ENCODE data around the gene GPN3. TPM values are rescaled to one million over a fixed set of nuclear protein-coding genes. Genes with fewer than 3 reads are reported as not detected.

The GPN3 gene
- total RNA-seq, 1 experiment from 2014 or later, result 31.8 TPM

DNA sequence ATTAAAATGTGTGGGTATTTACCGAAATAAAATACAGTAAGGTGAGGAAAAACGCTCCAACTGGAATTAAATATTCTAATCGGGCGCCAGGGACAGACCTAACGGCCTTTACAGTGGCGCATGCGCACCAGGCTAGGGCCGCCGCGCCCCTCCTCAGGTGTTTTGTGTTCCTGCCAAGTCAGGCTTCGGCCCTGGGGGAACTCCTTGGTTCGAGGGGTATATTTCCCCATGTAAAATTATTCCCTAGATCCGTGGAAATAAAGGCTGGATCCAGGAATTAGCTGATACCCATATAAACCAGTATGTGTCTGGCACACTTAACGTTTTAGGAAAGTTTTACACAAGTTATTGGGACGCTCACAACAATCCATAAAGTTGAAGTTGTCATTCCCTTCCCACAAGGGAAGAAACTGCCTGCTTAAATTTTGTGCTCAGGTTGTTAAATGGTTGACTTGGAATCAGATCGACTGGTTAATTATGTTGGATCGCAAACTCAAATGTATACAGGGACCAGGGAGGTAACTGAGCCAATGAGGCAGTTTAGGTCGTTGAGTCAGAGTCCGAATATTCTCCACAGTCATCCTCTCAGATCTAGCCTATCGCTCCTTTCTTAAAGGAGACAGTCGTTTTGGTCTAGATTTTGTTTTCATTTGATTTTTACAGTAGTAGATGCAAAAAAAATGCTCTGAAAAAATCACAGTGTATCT is 63.9 kb downstream of the GPN3 start:
- H3K27me3 Mint-ChIP-seq (ENCODE audit: unreplicated experiment), result peaks cover 4% of the 10 kb centered on the region
- peak; percentile 85 for DNase-seq
- H3K4me3 Mint-ChIP-seq (ENCODE audit: low read depth, unreplicated experiment), result peak overlapping the region; percentile 98
- CTCF ChIA-PET, result interaction anchor here (2.0 kb wide), 1 partner anchor 27 kb away, joined by 18 read pairs; no protein-coding TSS in a partner anchor
- no peaks in the 10 kb centered on the region for H3K4me1 Mint-ChIP-seq (ENCODE audit: low read depth, unreplicated experiment)
- H3K27ac Mint-ChIP-seq (ENCODE audit: unreplicated experiment), result peak overlapping the region; percentile 99
- intact Hi-C loops (cut with micrococcal nuclease; ENCODE audit: unreplicated experiment), result no loop called here
- TSS peak; percentile 63 for BruUV-seq (replicated peaks)
- peaks cover 24% of the 10 kb centered on the region for H3K36me3 Mint-ChIP-seq (ENCODE audit: insufficient read depth, unreplicated experiment)
- TF ChIP-seq, protein P1, sequence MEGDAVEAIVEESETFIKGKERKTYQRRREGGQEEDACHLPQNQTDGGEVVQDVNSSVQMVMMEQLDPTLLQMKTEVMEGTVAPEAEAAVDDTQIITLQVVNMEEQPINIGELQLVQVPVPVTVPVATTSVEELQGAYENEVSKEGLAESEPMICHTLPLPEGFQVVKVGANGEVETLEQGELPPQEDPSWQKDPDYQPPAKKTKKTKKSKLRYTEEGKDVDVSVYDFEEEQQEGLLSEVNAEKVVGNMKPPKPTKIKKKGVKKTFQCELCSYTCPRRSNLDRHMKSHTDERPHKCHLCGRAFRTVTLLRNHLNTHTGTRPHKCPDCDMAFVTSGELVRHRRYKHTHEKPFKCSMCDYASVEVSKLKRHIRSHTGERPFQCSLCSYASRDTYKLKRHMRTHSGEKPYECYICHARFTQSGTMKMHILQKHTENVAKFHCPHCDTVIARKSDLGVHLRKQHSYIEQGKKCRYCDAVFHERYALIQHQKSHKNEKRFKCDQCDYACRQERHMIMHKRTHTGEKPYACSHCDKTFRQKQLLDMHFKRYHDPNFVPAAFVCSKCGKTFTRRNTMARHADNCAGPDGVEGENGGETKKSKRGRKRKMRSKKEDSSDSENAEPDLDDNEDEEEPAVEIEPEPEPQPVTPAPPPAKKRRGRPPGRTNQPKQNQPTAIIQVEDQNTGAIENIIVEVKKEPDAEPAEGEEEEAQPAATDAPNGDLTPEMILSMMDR (IDR thresholded peaks at IDR 0.05; ENCODE audit: unreplicated experiment), result no peak
- H3K9me3 Mint-ChIP-seq (ENCODE audit: low read depth, unreplicated experiment), result no peaks in the 10 kb centered on the region

GRCh38 chr12:110403146-110403975 is 64.7 kb downstream of the GPN3 start, which contains the start of gene ANAPC7:
ANAPC7 (minus strand) TSS chr12:110403708; CDS start chr12:110403627, 81 bp downstream.
- CTCF ChIA-PET, result interaction anchor here (2.0 kb wide), 1 partner anchor 28 kb away, joined by 18 read pairs; no protein-coding TSS in a partner anchor
- TF ChIP-seq, protein P1 (IDR thresholded peaks at IDR 0.05; ENCODE audit: unreplicated experiment), result no peak
- no peaks in the 10 kb centered on the region for H3K9me3 Mint-ChIP-seq (ENCODE audit: low read depth, unreplicated experiment)
- BruUV-seq (replicated peaks), result TSS peak; percentile 60
- peak within 1 kb of the TSS; percentile 99 for H3K27ac Mint-ChIP-seq (ENCODE audit: unreplicated experiment)
- peaks cover 24% of the 10 kb centered on the region for H3K36me3 Mint-ChIP-seq (ENCODE audit: insufficient read depth, unreplicated experiment)
- peak within 1 kb of the TSS; percentile 98 for H3K4me3 Mint-ChIP-seq (ENCODE audit: low read depth, unreplicated experiment)
- DNase-seq, result peak; percentile 95
- H3K4me1 Mint-ChIP-seq (ENCODE audit: low read depth, unreplicated experiment), result no peaks in the 10 kb centered on the region
- intact Hi-C loops (cut with micrococcal nuclease; ENCODE audit: unreplicated experiment), result no loop called here
- no peaks in the 10 kb centered on the region for H3K27me3 Mint-ChIP-seq (ENCODE audit: unreplicated experiment)

Other genes with a start within 250 kb of the GPN3 start
- 388 and 437 TPM in 2 replicates for gene ATP2A2, start 187.0 kb downstream of the GPN3 start, total RNA-seq (2022)
- gene ANAPC7, start 64.5 kb downstream of the GPN3 start, total RNA-seq (2022), result 111 and 136 TPM in 2 replicates
- 321 and 344 TPM in 2 replicates for gene ARPC3, start 17.9 kb downstream of the GPN3 start, total RNA-seq (2022)
- 10.5 and 11.2 TPM in 2 replicates for gene FAM216A, start 588 bp upstream of the GPN3 start, total RNA-seq (2022)
- gene VPS29, start 33.9 kb upstream of the GPN3 start, total RNA-seq (2022), result 156 and 164 TPM in 2 replicates
- 0.80 and 1.9 TPM in 2 replicates for gene RAD9B, start 34.1 kb upstream of the GPN3 start, total RNA-seq (2022)
- 26.0 and 27.8 TPM in 2 replicates for gene PPTC7, start 115.1 kb upstream of the GPN3 start, total RNA-seq (2022)
- 41.0 and 41.8 TPM in 2 replicates for gene TCTN1, start 145.9 kb upstream of the GPN3 start, total RNA-seq (2022)
- 0.71 and 0.99 TPM in 2 replicates for gene HVCN1, start 220.9 kb upstream of the GPN3 start, total RNA-seq (2022)

Data from Calu3 (cell line).